Motor neuron (in vitro differentiated cells): ENCODE measurements around the gene LRRC27. TPM values are rescaled to one million over a fixed set of nuclear protein-coding genes. Genes with fewer than 3 reads are reported as not detected.

Experiments
- ATAC-seq, 8 experiments: fragments of 200-7000 bp; cut with Tn5 transposase; replicated peaks in 6 of 8; 2 replicates each; pipeline ENCODE4 v1.8.0; 2021; ENCODE audit warnings: mild to moderate bottlenecking in 8 of 8, moderate library complexity in 8 of 8
- H3K27ac ChIP-seq, 2 donors: fragments of 250-450 bp; sonication (Bioruptor Pico); 2 replicates each; pipeline ENCODE4 v1.9.0; 2021; ENCODE audit warnings: antibody characterized with exemption in 2 of 2, mild to moderate bottlenecking in 2 of 2, moderate library complexity in 1 of 2
- H3K4me1 ChIP-seq, 2 donors: fragments of 250-450 bp; sonication (Bioruptor Pico); replicated peaks in 1 of 2; 2 replicates each; pipeline ENCODE4 v1.6.1; 2021; ENCODE audit warnings: antibody characterized with exemption in 2 of 2, mild to moderate bottlenecking in 2 of 2, moderate library complexity in 1 of 2
- H3K4me3 ChIP-seq, 5 donors: fragments of 250-450 bp; sonication (Bioruptor Pico); 2 replicates each; pipeline ENCODE4 v1.9.0; 2021; ENCODE audit warnings: antibody characterized with exemption in 5 of 5, mild to moderate bottlenecking in 5 of 5, moderate library complexity in 4 of 5
- WGBS, 10 experiments: fragments of 450-650 bp; shearing (Covaris generic); methylation state at CpG; one replicate each; pipeline ENCODE4 v1.0.0; 2022; 5-methylcytosine and 5-hydroxymethylcytosine counted together
- in situ Hi-C, 9 experiments: fragments of 400-800 bp; cut with MboI; loops; one replicate each; pipeline ENCODE4 v1.15.0; 2021; ENCODE audit warnings: low sequenced_read_pairs in 9 of 9, low pct_unique_long_range_greater_than_20kb in 2 of 9; ENCODE audit not compliant: unreplicated experiment in 9 of 9
- total RNA-seq, 8 experiments: library from RNA; unstranded; fragments of 300-600 nt; gene quantifications; 2 replicates each; pipeline versions ENCODE4 v1.2.3 to v1.2.4, GENCODE V29; 2022

LRRC27 gene
- total RNA-seq, 8 experiments from 2014 or later: 7.2 to 21.5 (median 15.1) TPM

DNA sequence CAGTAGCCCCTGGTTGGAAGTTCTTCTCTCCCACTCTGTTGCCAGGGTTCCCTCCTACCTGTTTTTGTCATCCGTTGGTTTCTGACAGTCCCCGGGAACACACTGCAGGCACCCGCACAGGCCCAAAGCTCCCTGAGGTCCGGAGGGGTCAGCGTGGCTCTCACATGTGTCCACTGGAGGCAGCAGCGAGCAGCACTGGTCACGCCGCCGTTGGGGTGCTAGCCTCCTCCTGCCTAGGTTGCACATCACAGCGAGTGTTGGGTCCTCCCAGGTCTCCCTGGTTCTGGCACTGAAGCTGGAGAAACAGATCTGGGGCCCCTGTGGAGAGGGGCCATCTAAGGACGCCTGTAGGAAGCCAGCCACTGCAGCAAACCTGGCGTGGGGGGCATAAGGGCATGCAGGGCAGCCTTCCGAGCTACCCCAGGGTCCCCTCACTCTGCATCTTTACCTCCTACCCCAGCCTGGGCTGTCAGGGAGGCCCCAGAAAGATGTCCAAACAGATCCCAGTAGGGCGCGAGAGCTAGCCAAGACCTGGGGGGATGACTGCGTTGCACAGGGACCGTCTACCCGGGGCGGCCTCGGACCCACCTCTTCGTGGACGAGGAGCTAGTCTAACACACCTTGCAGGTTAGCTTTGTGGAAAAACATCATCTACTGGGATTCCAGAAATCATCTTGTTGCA is 28.9 kb downstream of the LRRC27 start:
- WGBS, 10 experiments: 53 to 100% (median 78%) methylated on average over 1 to 8 of the region's 22 CpGs; no CpG with 5 or more reads in 2 of the 10 experiments
- peak in 3 of 8 experiments; percentile 47 to 58 (median 55) for ATAC-seq
- Histone ChIP-seq H3K27ac (no peak overlapping the region), H3K4me3 (no peak overlapping the region), H3K4me1 (peaks cover 0 to 12% of the 10 kb centered on the region in 2 donors)
- in situ Hi-C loops: no loop called here

DNA sequence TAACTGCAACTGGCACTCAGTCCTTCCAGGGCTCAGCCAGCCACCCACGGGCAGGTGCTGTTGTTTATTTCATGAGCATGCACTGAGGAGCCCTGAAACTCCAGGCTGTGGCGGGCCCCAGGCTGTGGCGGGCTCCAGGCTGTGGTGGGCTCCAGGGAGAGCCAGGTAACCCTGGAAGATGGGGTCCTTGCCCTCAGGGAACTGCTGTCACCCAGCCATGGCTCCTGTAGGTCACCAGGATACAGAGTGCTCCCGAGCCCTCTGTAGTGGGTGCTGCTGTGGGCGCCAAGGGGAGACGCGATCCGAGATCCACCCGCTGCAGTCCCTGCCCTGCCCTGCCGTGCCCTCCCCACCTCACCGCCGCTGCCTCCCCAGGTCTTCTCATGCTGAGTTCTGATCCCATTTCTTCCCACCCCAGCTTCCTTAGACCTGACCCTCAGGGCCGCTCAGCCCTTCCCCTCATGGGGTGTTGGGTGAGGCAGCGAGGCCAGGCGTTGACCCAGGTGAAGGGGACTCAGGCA is 29.6 kb downstream of the LRRC27 start:
- in situ Hi-C loops: no loop called here
- WGBS, 10 experiments: 65 to 87% methylated on average over 3 to 4 of the region's 15 CpGs; no CpG with 5 or more reads in 8 of the 10 experiments
- Histone ChIP-seq H3K4me3 (no peak overlapping the region), H3K4me1 (peaks cover 0 to 12% of the 10 kb centered on the region in 2 donors), H3K27ac (no peak overlapping the region)
- no peak for ATAC-seq

DNA sequence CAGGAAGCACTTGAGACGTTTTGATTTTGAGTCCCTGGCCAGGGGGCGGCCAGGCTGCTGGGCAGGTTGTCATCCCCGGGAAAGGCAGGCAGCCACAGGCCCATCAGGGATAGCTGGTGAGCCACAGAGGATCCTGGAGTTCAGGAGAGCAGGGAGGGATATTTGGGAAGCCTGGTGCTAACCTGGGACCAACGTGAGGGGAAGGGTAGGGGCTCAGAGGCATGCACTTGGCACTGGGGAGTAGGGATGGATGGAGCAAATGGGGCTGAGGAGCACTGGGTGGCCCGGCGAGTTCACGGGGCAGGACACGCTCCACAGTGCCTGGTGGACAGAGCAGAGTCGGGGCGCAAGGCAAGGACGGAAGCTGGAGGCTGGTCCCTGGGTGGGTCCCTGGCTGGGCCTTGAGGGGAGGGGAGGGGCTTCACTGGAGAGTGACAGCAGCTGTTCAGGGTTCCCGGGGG is 30.2 kb downstream of the LRRC27 start:
- in situ Hi-C loops: no loop called here
- Histone ChIP-seq H3K4me1 (peaks cover 0 to 12% of the 10 kb centered on the region in 2 donors), H3K4me3 (no peak overlapping the region), H3K27ac (no peak overlapping the region)
- no peak for ATAC-seq
- 0 to 83% (median 43%) methylated on average over 1 to 8 of the region's 12 CpGs; no CpG with 5 or more reads in 7 of the 10 experiments for WGBS, 10 experiments

DNA sequence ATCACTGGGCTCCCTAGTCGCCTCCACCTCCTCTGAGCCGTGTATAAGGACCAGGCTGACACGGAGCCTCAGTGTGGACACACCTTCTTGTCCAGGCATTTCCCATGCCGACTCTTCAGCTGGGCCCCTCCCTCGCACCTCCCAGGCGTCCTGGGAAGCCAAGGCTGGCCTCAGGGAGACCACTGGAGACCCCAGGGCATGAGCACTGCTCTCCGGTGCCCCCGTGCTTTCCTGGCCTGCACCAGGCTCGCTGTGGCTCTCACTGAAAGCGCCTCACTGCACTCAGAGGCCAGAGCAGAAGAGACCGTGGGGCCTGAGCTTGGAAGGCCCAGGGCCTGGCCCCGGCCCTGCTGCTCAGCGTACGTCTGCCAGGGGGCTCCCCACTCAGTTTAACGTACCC is 31.4 kb downstream of the LRRC27 start:
- in situ Hi-C loops: no loop called here
- H3K4me3 ChIP-seq: no peak overlapping the region
- no peak overlapping the region for H3K27ac ChIP-seq
- WGBS, 10 experiments: 68 to 100% (median 80%) methylated on average over 1 to 4 of the region's 15 CpGs; no CpG with 5 or more reads in 7 of the 10 experiments
- H3K4me1 ChIP-seq: peaks cover 0 to 12% of the 10 kb centered on the region in 2 donors
- ATAC-seq: no peak

DNA sequence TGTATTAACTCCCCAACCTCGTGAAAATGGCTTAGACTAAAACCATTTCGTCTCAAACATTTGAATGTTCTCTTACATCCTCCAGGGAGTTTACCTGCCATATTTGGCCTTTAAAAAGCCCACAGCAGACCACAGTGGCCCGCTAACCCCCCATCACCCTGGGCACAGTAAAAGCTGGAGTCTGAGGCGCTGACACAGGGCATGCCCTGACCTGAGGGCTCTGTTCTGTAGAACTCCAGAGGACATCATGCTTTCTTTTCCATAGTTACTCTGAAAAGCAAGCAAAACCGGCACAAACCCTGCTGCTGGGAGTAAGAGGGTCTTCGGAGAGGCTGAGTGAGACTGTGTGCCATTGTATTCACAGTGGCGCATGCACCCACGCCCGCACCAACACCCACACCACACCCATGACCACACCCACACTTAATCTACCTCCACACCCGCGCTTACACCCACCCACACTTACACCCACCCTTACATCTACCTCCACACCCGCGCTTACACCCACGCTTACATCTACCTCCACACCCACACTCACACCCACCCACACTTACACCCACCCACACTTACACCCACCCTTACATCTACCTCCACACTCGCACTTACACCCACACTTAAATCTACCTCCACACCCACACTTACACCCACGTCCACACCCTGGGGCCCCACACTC is 32.1 kb downstream of the LRRC27 start:
- peak in 6 of 8 experiments; percentile 17 to 55 (median 36) for ATAC-seq
- Histone ChIP-seq H3K4me3 (no peak overlapping the region), H3K4me1 (peaks cover 0 to 12% of the 10 kb centered on the region in 2 donors), H3K27ac (no peak overlapping the region)
- WGBS, 10 experiments: 25 to 100% (median 48%) methylated on average over 1 to 5 of the region's 16 CpGs; no CpG with 5 or more reads in 2 of the 10 experiments
- in situ Hi-C loops: no loop called here

DNA sequence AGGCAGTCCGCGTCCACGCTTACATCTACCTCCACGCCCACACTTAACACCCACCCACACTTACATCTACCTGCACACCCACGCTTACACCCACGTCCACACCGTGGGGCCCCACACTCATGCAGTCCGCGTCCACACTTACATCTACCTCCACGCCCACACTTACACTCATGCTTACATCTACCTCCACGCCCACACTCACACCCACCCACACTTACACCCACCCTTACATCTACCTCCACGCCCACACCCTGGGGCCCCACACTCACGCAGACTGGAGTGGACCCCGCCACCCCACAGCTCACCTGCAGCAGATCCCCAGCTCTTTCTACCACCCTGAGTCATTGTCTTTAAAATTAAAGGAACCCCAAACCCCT is 32.6 kb downstream of the LRRC27 start:
- Histone ChIP-seq H3K4me3 (no peak overlapping the region), H3K4me1 (peaks cover 0 to 12% of the 10 kb centered on the region in 2 donors), H3K27ac (peak overlapping the region in 1 of 2 donors; percentile 56)
- WGBS, 10 experiments: 70 to 96% methylated on average over 4 to 10 of the region's 14 CpGs; no CpG with 5 or more reads in 8 of the 10 experiments
- ATAC-seq: peak in 1 of 8 experiments; percentile 10
- in situ Hi-C loops: no loop called here

DNA sequence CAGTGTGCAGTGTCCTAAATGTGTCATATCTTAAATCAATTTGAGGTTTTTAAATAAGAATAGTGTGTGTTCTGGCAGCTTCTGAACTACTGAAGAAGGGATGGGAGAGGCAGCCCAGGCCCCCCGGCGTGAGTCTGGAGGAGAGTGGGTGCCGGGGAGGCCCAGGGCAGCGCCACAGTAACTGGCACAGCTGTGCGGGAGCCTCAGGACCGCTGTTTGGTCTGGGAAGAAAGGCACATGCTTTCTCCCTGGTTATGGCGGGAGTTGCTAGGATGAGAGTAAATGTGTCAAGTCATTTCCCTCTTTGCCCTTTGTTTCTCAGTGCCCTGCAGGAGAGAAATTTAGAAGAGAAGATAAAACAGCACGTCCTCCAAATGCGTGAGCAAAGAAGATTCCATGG is 33.1 kb downstream of the LRRC27 start:
- ATAC-seq: peak in 5 of 8 experiments; percentile 67 to 94 (median 85)
- in situ Hi-C loops: no loop called here

DNA sequence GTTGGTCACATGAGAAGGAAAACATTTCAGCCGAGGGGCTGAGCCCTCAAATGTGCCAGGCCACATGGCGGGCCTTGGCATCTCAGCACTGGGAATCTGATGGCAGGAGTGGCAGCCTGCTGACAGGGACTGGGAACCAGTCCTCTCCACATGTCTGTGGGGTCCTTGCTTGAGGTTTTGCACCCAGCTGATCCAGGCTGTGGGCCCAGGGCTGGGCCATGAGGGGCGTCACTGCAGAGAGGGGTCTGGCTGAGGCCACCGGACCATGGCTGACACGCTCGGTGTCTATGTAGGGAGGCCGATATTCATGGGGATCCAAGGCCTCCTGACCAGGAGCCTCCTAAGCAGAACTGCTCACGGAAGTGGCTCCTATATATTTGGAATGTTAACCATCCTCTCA is 34.0 kb downstream of the LRRC27 start:
- WGBS, 10 experiments: 88 to 100% (median 93%) methylated on average over 1 to 2 of the region's 8 CpGs; no CpG with 5 or more reads in 7 of the 10 experiments
- Histone ChIP-seq H3K4me1 (peaks cover 0 to 12% of the 10 kb centered on the region in 2 donors), H3K27ac (no peak overlapping the region), H3K4me3 (no peak overlapping the region)
- in situ Hi-C loops: no loop called here
- no peak for ATAC-seq

More for the DNA sequence above, 33.1 kb downstream of the LRRC27 start:
- WGBS, 10 experiments: 64 to 100% (median 86%) methylated on average over 2 to 5 of the region's 9 CpGs; no CpG with 5 or more reads in 4 of the 10 experiments
- peaks cover 0 to 12% of the 10 kb centered on the region in 2 donors for H3K4me1 ChIP-seq
- H3K4me3 ChIP-seq: no peak overlapping the region
- peak overlapping the region in 1 of 2 donors; percentile 56 for H3K27ac ChIP-seq

DNA sequence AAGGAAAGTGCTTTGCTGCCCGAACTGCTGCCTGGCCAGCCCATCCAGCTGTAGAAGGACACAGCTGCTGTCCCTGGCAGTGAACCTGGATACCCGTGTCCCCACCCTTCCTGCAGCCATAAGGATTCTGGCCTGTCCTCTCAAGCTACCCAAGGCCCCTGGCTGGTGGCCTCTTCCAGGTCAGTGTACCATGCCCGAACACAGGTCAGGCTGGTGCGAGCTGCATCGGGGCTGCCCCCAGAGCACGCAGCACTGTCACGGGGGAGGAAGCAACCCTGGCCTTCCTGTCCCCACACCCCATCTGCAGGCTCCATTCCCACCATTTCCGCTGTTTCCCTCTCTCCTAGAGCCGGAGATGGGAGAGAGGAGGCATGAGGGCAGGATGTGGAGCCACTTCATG is 34.5 kb downstream of the LRRC27 start:
- in situ Hi-C loops: no loop called here
- no peak for ATAC-seq
- peaks cover 0 to 12% of the 10 kb centered on the region in 2 donors for H3K4me1 ChIP-seq
- no peak overlapping the region for H3K4me3 ChIP-seq
- H3K27ac ChIP-seq: no peak overlapping the region
- WGBS, 10 experiments: 20 to 94% (median 92%) methylated on average over 2 to 3 of the region's 9 CpGs; no CpG with 5 or more reads in 7 of the 10 experiments

DNA sequence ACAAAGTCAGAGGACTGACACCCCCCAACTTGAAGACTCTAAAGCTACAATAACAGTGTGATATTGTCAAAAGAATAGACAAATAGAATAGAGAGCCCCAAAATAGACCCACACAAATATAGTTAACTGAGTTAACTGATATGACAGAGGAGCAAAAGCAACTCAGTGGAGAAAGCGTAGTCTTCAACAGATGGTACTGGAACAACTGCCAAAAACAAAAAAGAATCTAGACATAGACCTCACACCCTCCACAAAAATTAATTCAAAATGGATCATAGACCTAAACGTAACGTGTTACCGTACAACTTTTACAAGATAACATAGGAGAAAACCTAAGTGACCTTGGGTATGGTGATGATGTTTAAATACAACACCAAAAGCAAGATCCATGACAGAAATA is 36.4 kb downstream of the LRRC27 start:
- 77 to 100% (median 93%) methylated on average over 1 to 4 of the region's 4 CpGs for WGBS, 10 experiments
- peaks cover 0 to 12% of the 10 kb centered on the region in 2 donors for H3K4me1 ChIP-seq
- in situ Hi-C loops: no loop called here
- no peak for ATAC-seq
- no peak overlapping the region for H3K4me3 ChIP-seq
- no peak overlapping the region for H3K27ac ChIP-seq

DNA sequence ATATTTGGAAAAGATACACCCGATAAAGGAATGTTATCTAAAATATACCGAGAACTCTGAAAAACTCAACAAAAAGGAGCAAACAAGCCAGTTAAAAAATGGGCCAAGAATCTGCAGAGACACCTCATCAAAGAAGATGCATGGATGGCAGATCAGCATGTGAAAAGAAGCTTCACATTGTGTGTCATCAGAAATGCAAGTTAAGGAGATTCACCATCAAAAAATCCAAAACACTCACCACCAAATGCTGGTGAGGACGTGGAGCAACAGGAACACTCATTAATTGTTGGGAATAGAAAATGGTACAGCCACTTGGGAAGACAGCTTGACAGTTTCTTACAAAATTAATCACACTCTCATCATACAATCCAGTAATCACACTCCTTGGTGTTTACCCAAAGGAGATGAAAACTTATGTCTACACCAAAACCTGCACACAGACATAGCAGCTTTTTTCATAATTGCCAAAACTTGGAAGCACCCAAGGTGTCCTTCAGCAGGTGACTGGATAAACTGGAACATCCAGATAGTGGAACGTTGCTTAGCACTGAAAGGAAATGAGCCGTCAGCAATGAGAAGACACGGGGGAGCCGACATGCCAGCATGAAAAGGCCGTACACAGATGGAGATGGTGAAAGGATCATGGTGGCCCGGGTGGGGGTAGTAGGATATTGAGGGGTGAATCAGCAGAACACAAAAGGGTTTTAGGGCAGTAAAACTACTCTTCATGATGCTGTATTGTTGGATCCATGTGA is 37.1 kb downstream of the LRRC27 start:
- in situ Hi-C loops: no loop called here
- Histone ChIP-seq H3K4me3 (no peak overlapping the region), H3K4me1 (peaks cover 0 to 12% of the 10 kb centered on the region in 2 donors), H3K27ac (no peak overlapping the region)
- WGBS, 10 experiments: 32 to 100% (median 75%) methylated on average over 1 to 8 of the region's 9 CpGs
- ATAC-seq: no peak

DNA sequence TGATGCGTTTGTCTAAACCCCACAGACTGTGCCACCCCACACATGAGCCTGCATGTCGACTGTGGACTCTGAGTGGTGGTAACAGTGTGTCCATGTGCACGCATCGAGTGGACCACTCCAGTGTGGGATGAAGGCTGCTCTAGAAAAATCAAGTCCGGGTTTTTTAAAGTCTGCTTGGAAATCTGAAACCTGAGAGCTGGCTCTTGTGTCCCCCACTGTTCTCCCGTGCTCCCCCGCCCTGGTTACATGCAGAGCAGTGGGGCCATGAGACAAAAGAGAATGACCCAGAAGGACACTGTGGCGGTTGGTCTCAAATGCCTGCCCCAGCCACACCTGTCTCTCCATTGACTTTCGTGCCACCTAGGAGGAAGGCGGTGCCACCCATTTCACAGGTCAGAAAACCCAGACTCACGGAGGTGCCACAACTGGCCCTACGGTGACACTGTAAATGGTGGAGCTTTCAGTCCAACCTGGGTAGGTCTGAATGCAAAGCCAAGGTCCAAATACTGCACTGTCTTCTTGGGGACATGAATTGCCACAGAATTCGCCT is 37.7 kb downstream of the LRRC27 start:
- WGBS, 10 experiments: 83 to 100% (median 88%) methylated on average over 2 to 7 of the region's 13 CpGs; no CpG with 5 or more reads in 3 of the 10 experiments
- H3K4me1 ChIP-seq: peaks cover 0 to 12% of the 10 kb centered on the region in 2 donors
- no peak for ATAC-seq
- H3K27ac ChIP-seq: no peak overlapping the region
- in situ Hi-C loops: no loop called here
- no peak overlapping the region for H3K4me3 ChIP-seq
